Stimulated activated CD4-positive, alpha-beta T cell treated with anti-CD3 and anti-CD28 coated beads, Interleukin-1b, Interleukin-23, amount 100 ng/mL, for 4 hours (primary cell): Measurements from ENCODE around the gene CACNG4.

ENCODE experiments used
- DNase-seq, 2 donors: peaks; one replicate each; pipeline ENCODE4 v3.0.0-alpha.2; 2020; ENCODE audit warnings: low read depth in 2 of 2

CACNG4 gene

GRCh38 chr17:66944351-66945146 lies 20.0 kb upstream of the CACNG4 start:
- no peak for DNase-seq

GRCh38 chr17:66945147-66945835 lies 19.2 kb upstream of the CACNG4 start:
- DNase-seq, result no peak

GRCh38 chr17:66946251-66946650 lies 18.3 kb upstream of the CACNG4 start:
- no peak for DNase-seq

GRCh38 chr17:66947311-66947710 lies 17.2 kb upstream of the CACNG4 start:
- DNase-seq, result no peak

GRCh38 chr17:66948061-66948750 lies 16.3 kb upstream of the CACNG4 start:
- DNase-seq, result no peak

GRCh38 chr17:66949501-66949900 lies 15.0 kb upstream of the CACNG4 start:
- no peak for DNase-seq

GRCh38 chr17:66950325-66950724 lies 14.2 kb upstream of the CACNG4 start:
- DNase-seq, result no peak

- no peak for DNase-seq
These were observed 13.5 kb upstream of the CACNG4 start for GRCh38 chr17:66950886-66951604.

GRCh38 chr17:66951605-66951953 lies 12.9 kb upstream of the CACNG4 start:
- no peak for DNase-seq

GRCh38 chr17:66952031-66952524 lies 12.4 kb upstream of the CACNG4 start:
- no peak for DNase-seq

GRCh38 chr17:66952681-66953629 lies 11.6 kb upstream of the CACNG4 start:
- DNase-seq, result no peak

- no peak for DNase-seq
These were observed 10.9 kb upstream of the CACNG4 start for GRCh38 chr17:66953630-66954020.

GRCh38 chr17:66954632-66955031 lies 9.9 kb upstream of the CACNG4 start:
- no peak for DNase-seq

GRCh38 chr17:66955821-66956220 lies 8.7 kb upstream of the CACNG4 start:
- DNase-seq, result no peak

GRCh38 chr17:66956941-66957340 lies 7.6 kb upstream of the CACNG4 start:
- DNase-seq, result no peak

- DNase-seq, result no peak
These were observed 7.2 kb upstream of the CACNG4 start for GRCh38 chr17:66957343-66957742.

- DNase-seq, result no peak
These were observed 6.4 kb upstream of the CACNG4 start for GRCh38 chr17:66957951-66958579.

- no peak for DNase-seq
These were observed 4.7 kb upstream of the CACNG4 start for GRCh38 chr17:66959641-66960375.

GRCh38 chr17:66960613-66961012 lies 3.9 kb upstream of the CACNG4 start:
- no peak for DNase-seq

GRCh38 chr17:66963521-66963908 lies 992 bp upstream of the CACNG4 start:
- no peak for DNase-seq
